Lower leg skin (tissue), 3 donors: ENCODE data around the gene KIF26B.

Experiments
- CTCF ChIP-seq, 3 donors: fragments of 450-650 bp; IDR thresholded peaks; one replicate each; pipeline ENCODE4 v1.5.1; 2016; ENCODE audit warnings: antibody characterized with exemption in 3 of 3, mild to moderate bottlenecking in 3 of 3, moderate library complexity in 2 of 3
- POLR2A ChIP-seq, 2 donors: fragments of 450-650 bp; IDR thresholded peaks; one replicate each; pipeline ENCODE4 v1.6.1; 2016 to 2017; ENCODE audit warnings: antibody characterized with exemption in 2 of 2, mild to moderate bottlenecking in 1 of 2, moderate library complexity in 1 of 2

- TF ChIP-seq CTCF (IDR thresholded peaks at IDR 0.05), result no peak
- no peak for TF ChIP-seq POLR2A (IDR thresholded peaks at IDR 0.05)
These were observed 24.9 kb downstream of the KIF26B start for GRCh38 chr1:245179706-245180105.
